Liver (tissue), 9 donors: Measurements from ENCODE around the gene ABCC2. TPM values are rescaled to one million over a fixed set of nuclear protein-coding genes. Genes with fewer than 3 reads are reported as not detected.

Experiments used
- DNase-seq: peaks from one replicate; pipeline ENCODE4 v3.0.0-alpha.2; 2017; ENCODE audit warnings: low spot score
- H3K27ac ChIP-seq, 2 donors: one replicate each; pipeline ENCODE4 v1.7.0; 2013; ENCODE audit warnings: inconsistent platforms in 2 of 2, low read length in 2 of 2, control low read depth in 1 of 2, low read depth in 1 of 2, mild to moderate bottlenecking in 1 of 2
- H3K27me3 ChIP-seq, 4 donors: one replicate each; pipeline versions ENCODE4 v1.6.1 to v1.7.0; 2013; ENCODE audit warnings: low read length in 3 of 4, inconsistent platforms in 1 of 4, mild to moderate bottlenecking in 1 of 4, moderate library complexity in 1 of 4; ENCODE audit not compliant: control insufficient read depth in 4 of 4, insufficient read depth in 4 of 4
- H3K36me3 ChIP-seq, 4 donors: one replicate each; pipeline versions ENCODE4 v1.6.1 to v1.7.0; 2013; ENCODE audit warnings: low read length in 3 of 4, mild to moderate bottlenecking in 3 of 4, low read depth in 1 of 4, moderate library complexity in 1 of 4; ENCODE audit not compliant: control insufficient read depth in 4 of 4, insufficient read depth in 3 of 4
- H3K4me1 ChIP-seq, 4 donors: one replicate each; pipeline versions ENCODE4 v1.6.1 to v1.7.0; 2013; ENCODE audit warnings: low read length in 3 of 4, mild to moderate bottlenecking in 3 of 4, moderate library complexity in 1 of 4; ENCODE audit not compliant: control insufficient read depth in 4 of 4, insufficient read depth in 4 of 4
- H3K4me3 ChIP-seq, 3 donors: one replicate each; pipeline versions ENCODE4 v1.6.1 to v1.7.0; 2013; ENCODE audit warnings: low read length in 3 of 3, control low read depth in 1 of 3, low read depth in 1 of 3, mild to moderate bottlenecking in 1 of 3
- H3K9ac ChIP-seq, 2 donors: one replicate each; pipeline ENCODE4 v1.7.0; 2013; ENCODE audit warnings: low read length in 2 of 2, mild to moderate bottlenecking in 2 of 2, moderate library complexity in 2 of 2, control low read depth in 1 of 2, low read depth in 1 of 2
- H3K9me3 ChIP-seq, 4 donors: one replicate each; pipeline versions ENCODE4 v1.6.1 to v1.7.0; 2013; ENCODE audit warnings: low read length in 3 of 4; ENCODE audit not compliant: control insufficient read depth in 4 of 4
- EGR1 ChIP-seq, 2 donors: IDR thresholded peaks; 2 replicates each; pipeline ENCODE4 v1.6.1; 2016 to 2018; ENCODE audit warnings: antibody characterized with exemption in 2 of 2, low read depth in 2 of 2
- FOXA1 ChIP-seq: IDR thresholded peaks from 2 replicates; pipeline ENCODE4 v1.6.1; 2016; ENCODE audit warnings: antibody characterized with exemption
- FOXA2 ChIP-seq: IDR thresholded peaks from 2 replicates; pipeline ENCODE4 v1.6.1; 2016; ENCODE audit warnings: antibody characterized with exemption
- GABPA ChIP-seq, 2 donors: IDR thresholded peaks in 1 of 2; conservative IDR thresholded peaks in 1 of 2; 2 replicates each; pipeline ENCODE4 v1.6.1; 2016; ENCODE audit warnings: antibody characterized with exemption in 2 of 2, mild to moderate bottlenecking in 1 of 2, moderate library complexity in 1 of 2
- HNF4A ChIP-seq, 2 donors: conservative IDR thresholded peaks; 2 replicates each; pipeline ENCODE4 v1.6.1; 2016; ENCODE audit warnings: antibody characterized with exemption in 2 of 2, mild to moderate bottlenecking in 2 of 2
- JUND ChIP-seq, 2 donors: IDR thresholded peaks; 2 replicates each; pipeline ENCODE4 v1.6.1; 2016; ENCODE audit warnings: antibody characterized with exemption in 2 of 2
- NR2F2 ChIP-seq: IDR thresholded peaks from 2 replicates; pipeline ENCODE4 v1.6.1; 2016; ENCODE audit warnings: antibody characterized with exemption
- RAD21 ChIP-seq, 2 donors: IDR thresholded peaks; 2 replicates each; pipeline ENCODE4 v1.6.1; 2016; ENCODE audit warnings: antibody characterized with exemption in 2 of 2, mild to moderate bottlenecking in 2 of 2
- RXRA ChIP-seq, 2 donors: IDR thresholded peaks; 2 replicates each; pipeline ENCODE4 v1.6.1; 2017 to 2018; ENCODE audit warnings: antibody characterized with exemption in 2 of 2, mild to moderate bottlenecking in 1 of 2
- YY1 ChIP-seq: IDR thresholded peaks from 2 replicates; pipeline ENCODE4 v1.6.1; 2016; ENCODE audit warnings: antibody characterized with exemption, mild to moderate bottlenecking
- WGBS: extraction: QIAGEN DNeasy Blood & Tissue Kit; methylation state at CpG from one replicate; pipeline ENCODE4 v1.1.7; 2013; 5-methylcytosine and 5-hydroxymethylcytosine counted together
- polyA plus RNA-seq, 2 donors: library from polyadenylated mRNA; stranded (reverse) in 1 of 2; unstranded in 1 of 2; fragments of 200-250 nt in 1 of 2; fragments of >200 nt in 1 of 2; fragmentation: Nextera tagmentation in 1 of 2; extraction: Ambion mirVana in 1 of 2; gene quantifications; one replicate each; pipeline versions ENCODE4 v1.2.1 to v1.2.3, GENCODE V29; 2013 to 2015
- total RNA-seq, 2 donors: library from RNA; depleted of rRNA; stranded (reverse); fragments of >200 nt; gene quantifications; one replicate each; pipeline ENCODE4 v1.2.3, GENCODE V29; 2014
- TF ChIP-seq, protein P1 (sequence below): IDR thresholded peaks from 2 replicates; pipeline ENCODE4 v1.6.1; 2016; ENCODE audit warnings: antibody characterized with exemption, mild to moderate bottlenecking
- TF ChIP-seq, protein P2 (sequence below): IDR thresholded peaks from 2 replicates; pipeline ENCODE4 v1.6.1; 2016; ENCODE audit warnings: antibody characterized with exemption
- TF ChIP-seq, protein P3 (sequence below): IDR thresholded peaks from 2 replicates; pipeline ENCODE4 v1.6.1; 2016; ENCODE audit warnings: antibody characterized with exemption
- TF ChIP-seq, protein P4 (sequence below): fragments of 150-350 bp; IDR thresholded peaks from 2 replicates; pipeline ENCODE4 v1.5.1; 2017; ENCODE audit warnings: improper control_type of control experiment, low read depth, low read length; ENCODE audit not compliant: missing input control
- donor health status: healthy.
- donor health status: healthy.
- donor health status: healthy.
- donor health status: healthy.
- donor health status: healthy.

ABCC2 gene
- total and polyA plus RNA-seq, 4 donors = 45.6 to 234 (median 70.1) TPM

DNA sequence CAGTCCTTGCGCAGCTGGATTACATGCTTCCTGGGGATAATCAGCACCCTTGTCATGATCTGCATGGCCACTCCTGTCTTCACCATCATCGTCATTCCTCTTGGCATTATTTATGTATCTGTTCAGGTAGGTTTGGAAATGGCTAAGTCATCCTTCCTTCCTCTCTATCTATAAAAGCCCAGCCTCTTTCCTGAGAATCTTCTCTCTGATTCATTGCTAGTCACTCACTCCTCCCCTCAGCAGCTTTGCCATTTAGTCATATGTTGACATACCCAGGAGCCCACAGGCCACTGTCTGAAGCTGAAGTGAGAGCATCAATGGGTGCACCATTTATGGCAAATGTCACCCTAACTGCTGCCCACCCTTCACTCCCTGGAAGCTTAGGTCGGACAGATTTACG is 52.0 kb downstream of the ABCC2 start:
- TF ChIP-seq FOXA1 = no peak
- no peak for TF ChIP-seq HNF4A (conservative IDR thresholded peaks at IDR 0.05)
- TF ChIP-seq, protein P1, sequence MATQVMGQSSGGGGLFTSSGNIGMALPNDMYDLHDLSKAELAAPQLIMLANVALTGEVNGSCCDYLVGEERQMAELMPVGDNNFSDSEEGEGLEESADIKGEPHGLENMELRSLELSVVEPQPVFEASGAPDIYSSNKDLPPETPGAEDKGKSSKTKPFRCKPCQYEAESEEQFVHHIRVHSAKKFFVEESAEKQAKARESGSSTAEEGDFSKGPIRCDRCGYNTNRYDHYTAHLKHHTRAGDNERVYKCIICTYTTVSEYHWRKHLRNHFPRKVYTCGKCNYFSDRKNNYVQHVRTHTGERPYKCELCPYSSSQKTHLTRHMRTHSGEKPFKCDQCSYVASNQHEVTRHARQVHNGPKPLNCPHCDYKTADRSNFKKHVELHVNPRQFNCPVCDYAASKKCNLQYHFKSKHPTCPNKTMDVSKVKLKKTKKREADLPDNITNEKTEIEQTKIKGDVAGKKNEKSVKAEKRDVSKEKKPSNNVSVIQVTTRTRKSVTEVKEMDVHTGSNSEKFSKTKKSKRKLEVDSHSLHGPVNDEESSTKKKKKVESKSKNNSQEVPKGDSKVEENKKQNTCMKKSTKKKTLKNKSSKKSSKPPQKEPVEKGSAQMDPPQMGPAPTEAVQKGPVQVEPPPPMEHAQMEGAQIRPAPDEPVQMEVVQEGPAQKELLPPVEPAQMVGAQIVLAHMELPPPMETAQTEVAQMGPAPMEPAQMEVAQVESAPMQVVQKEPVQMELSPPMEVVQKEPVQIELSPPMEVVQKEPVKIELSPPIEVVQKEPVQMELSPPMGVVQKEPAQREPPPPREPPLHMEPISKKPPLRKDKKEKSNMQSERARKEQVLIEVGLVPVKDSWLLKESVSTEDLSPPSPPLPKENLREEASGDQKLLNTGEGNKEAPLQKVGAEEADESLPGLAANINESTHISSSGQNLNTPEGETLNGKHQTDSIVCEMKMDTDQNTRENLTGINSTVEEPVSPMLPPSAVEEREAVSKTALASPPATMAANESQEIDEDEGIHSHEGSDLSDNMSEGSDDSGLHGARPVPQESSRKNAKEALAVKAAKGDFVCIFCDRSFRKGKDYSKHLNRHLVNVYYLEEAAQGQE = no peak
- TF ChIP-seq, protein P2, sequence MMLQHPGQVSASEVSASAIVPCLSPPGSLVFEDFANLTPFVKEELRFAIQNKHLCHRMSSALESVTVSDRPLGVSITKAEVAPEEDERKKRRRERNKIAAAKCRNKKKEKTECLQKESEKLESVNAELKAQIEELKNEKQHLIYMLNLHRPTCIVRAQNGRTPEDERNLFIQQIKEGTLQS = no peak
- Histone ChIP-seq H3K9me3 (no peaks in the 10 kb centered on the region), H3K4me1 (no peaks in the 10 kb centered on the region), H3K36me3 (peaks cover 15 to 74% (median 69%) of the 10 kb centered on the region in 4 donors), H3K9ac (no peak overlapping the region), H3K27me3 (no peaks in the 10 kb centered on the region), H3K27ac (no peak overlapping the region), H3K4me3 (no peak overlapping the region)
- DNase-seq = no peak
- 91% methylated on average over 4 of the region's 4 CpGs for WGBS

DNA sequence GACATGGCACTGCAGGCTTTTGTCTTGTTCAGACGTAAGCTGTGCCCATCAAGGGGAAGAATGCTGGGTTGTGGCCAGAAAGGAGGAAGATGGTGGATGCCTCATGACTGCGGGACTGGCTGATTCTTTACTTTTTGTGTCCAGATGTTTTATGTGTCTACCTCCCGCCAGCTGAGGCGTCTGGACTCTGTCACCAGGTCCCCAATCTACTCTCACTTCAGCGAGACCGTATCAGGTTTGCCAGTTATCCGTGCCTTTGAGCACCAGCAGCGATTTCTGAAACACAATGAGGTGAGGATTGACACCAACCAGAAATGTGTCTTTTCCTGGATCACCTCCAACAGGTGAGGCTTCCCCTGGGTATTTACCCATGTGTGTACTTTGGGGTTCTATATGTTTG is 53.5 kb downstream of the ABCC2 start:
- Histone ChIP-seq H3K27me3 (no peaks in the 10 kb centered on the region), H3K27ac (no peak overlapping the region), H3K9me3 (no peaks in the 10 kb centered on the region), H3K9ac (no peak overlapping the region), H3K4me3 (no peak overlapping the region), H3K36me3 (peaks cover 11 to 59% (median 57%) of the 10 kb centered on the region in 4 donors), H3K4me1 (no peaks in the 10 kb centered on the region)
- no peak for DNase-seq
- WGBS = 95% methylated on average over 8 of the region's 8 CpGs
- TF ChIP-seq, protein P3, sequence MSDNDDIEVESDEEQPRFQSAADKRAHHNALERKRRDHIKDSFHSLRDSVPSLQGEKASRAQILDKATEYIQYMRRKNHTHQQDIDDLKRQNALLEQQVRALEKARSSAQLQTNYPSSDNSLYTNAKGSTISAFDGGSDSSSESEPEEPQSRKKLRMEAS = no peak
- no peak for TF ChIP-seq RXRA (IDR thresholded peaks at IDR 0.05)
- TF ChIP-seq JUND (IDR thresholded peaks at IDR 0.05) = no peak
- TF ChIP-seq YY1 = no peak
- no peak for TF ChIP-seq GABPA (IDR thresholded peaks at IDR 0.05 in 1 of 2, conservative IDR thresholded peaks at IDR 0.05 in 1 of 2)
- TF ChIP-seq RAD21 (IDR thresholded peaks at IDR 0.05) = no peak
- TF ChIP-seq, protein P1 = no peak
- TF ChIP-seq EGR1 (IDR thresholded peaks at IDR 0.05; ENCODE audit: low read depth in 2 of 2) = no peak
- no peak for TF ChIP-seq NR2F2
- TF ChIP-seq, protein P4, sequence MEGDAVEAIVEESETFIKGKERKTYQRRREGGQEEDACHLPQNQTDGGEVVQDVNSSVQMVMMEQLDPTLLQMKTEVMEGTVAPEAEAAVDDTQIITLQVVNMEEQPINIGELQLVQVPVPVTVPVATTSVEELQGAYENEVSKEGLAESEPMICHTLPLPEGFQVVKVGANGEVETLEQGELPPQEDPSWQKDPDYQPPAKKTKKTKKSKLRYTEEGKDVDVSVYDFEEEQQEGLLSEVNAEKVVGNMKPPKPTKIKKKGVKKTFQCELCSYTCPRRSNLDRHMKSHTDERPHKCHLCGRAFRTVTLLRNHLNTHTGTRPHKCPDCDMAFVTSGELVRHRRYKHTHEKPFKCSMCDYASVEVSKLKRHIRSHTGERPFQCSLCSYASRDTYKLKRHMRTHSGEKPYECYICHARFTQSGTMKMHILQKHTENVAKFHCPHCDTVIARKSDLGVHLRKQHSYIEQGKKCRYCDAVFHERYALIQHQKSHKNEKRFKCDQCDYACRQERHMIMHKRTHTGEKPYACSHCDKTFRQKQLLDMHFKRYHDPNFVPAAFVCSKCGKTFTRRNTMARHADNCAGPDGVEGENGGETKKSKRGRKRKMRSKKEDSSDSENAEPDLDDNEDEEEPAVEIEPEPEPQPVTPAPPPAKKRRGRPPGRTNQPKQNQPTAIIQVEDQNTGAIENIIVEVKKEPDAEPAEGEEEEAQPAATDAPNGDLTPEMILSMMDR = no peak
- no peak for TF ChIP-seq HNF4A (conservative IDR thresholded peaks at IDR 0.05)
- TF ChIP-seq FOXA2 = no peak
- TF ChIP-seq, protein P2 = no peak
